HG02571 (cell line): ENCODE data around the gene CPS1.

Experiments used
- ATAC-seq: cut with Tn5 transposase; IDR thresholded peaks from one replicate; pipeline ENCODE4 v1.9.1; 2021; ENCODE audit warnings: mild to moderate bottlenecking, moderate library complexity; ENCODE audit not compliant: unreplicated experiment

The CPS1 gene

GRCh38 chr2:210546424-210547208 is 9.8 kb upstream of the CPS1 start:
- no peak for ATAC-seq

GRCh38 chr2:210548031-210548430 is 8.4 kb upstream of the CPS1 start:
- ATAC-seq, result no peak

DNA sequence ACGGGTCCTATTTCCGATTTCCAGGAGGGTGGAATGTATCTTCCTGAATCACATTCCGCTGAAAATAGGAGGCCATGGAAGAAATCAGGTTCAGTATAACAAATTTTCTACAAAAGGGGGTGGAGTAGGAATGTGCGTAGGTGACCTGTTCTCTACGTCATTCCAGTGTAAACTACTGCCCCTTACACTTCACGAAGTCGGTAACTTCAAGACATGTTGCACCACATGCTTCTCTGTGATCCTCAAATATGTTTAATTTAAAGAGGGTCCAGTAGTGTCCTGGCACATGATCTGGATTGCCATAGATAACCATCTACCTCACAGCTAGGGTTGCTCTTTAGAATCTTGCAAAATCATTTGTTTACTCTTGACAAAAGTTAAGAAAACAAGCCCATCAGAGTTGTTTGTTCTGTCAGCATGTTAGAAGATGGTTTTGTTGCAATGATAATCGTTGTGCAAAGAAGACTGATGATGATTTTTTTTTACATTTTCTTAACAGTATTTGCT is 7.5 kb upstream of the CPS1 start:
- no peak for ATAC-seq

- no peak for ATAC-seq
These were observed 5.4 kb upstream of the CPS1 start for GRCh38 chr2:210551001-210551400.

GRCh38 chr2:210553373-210553772 is 3.0 kb upstream of the CPS1 start:
- ATAC-seq, result no peak

- ATAC-seq, result no peak
These were observed 844 bp upstream of the CPS1 start for GRCh38 chr2:210555555-210555954.

- ATAC-seq, result no peak
These were observed 1.3 kb downstream of the CPS1 start for GRCh38 chr2:210557721-210558120.

DNA sequence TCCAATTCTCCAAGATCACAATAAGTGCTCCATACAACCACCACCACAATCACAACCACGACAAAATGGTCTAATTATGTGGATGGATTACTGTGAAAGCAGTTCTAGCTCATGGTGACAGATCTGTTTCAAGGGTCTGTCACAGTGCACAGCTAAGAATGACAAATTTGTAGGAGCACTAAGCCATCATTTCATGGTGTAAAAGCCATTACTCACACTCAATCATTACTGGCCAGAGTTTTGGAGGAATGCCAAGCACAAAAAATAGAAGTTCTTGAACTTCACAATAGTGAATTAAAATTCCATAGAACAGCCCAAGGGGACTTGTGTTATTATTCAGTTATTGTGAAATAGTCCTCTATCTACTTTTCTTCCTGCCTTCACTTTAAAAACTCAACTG is 2.3 kb downstream of the CPS1 start:
- ATAC-seq, result no peak

DNA sequence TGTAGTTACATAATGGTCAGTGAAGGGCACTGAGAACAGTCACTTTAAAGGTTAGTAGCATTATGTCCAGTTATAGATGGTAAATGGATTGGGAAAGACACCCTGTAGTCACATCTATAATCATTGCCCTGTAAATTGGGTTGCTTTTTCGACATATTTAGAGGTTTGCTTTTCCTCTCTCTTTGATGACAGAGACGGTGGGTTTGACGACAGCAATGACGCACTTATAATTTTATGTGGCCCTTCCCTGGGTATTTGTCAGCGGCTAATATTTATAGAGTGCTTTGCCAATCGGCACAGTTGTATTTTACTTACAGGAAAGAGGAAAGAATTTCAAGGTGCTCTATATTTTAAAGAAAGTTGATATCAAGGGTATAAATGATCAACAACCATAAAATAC is 2.8 kb downstream of the CPS1 start:
- no peak for ATAC-seq

DNA sequence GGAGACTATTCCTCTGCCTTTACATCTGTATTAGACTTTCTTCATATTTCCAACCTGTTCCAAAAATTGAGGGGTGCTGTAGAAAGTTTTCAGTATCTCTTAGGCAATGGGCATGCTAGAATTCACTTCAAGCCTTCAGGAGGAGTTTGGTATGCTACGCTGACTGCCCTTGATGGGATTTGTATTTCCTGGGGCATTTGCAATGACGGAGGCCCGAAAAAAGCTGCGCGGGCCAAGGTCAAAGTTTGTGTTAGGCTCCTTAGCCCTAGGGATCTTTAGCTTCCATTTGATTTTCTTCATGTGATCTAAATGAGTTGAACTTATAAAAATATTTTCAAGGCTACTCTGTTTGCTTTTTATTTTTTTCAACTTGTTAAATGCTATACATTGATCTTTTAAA is 5.1 kb downstream of the CPS1 start:
- no peak for ATAC-seq

- ATAC-seq, result no peak
These were observed 5.7 kb downstream of the CPS1 start for GRCh38 chr2:210562091-210562490.

DNA sequence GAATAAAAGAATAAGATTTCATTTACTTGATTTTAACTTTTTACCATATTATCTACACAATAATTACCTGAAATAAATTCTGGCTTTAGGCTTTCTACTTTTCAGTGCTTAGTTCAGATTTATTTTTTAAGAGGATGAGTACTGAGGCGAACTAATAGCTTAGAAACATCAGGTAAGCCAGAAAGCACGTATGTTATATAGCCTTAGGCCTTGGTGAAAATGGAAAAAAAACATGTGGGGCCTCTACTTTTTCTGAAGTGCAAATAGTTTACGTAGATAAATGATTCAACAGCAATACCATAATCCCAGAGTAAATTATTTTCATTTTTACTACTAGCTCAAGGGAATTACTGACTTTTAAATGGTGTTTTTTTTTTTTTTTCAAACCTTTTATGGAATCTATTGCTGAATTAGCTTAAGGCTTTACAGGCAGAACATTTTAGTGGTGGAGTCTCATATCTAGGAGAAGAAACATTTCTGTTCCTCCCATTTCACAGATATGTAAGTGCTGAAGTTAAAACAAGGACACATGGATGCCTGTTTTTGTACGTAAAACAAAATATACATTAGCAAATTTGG is 6.2 kb downstream of the CPS1 start:
- ATAC-seq, result no peak

DNA sequence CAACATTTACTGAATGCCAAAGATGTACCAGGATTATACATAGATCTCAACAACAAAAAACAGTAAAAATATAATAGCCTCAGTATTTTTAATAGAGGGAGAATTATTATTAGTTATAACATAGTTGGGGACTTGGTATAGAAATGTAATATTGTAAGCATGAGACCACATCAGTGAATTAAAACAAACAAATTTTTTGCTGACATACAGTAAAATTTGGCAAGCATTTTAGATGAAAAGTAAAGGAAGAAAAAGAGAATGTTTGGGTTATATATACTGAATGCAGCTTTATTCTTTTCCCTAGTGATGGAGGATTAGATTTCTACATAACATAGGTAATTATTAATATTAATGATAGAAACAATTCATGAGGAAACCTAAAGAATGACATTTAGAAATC is 10.9 kb downstream of the CPS1 start:
- no peak for ATAC-seq

GRCh38 chr2:210568108-210568507 is 11.7 kb downstream of the CPS1 start:
- ATAC-seq, result no peak

DNA sequence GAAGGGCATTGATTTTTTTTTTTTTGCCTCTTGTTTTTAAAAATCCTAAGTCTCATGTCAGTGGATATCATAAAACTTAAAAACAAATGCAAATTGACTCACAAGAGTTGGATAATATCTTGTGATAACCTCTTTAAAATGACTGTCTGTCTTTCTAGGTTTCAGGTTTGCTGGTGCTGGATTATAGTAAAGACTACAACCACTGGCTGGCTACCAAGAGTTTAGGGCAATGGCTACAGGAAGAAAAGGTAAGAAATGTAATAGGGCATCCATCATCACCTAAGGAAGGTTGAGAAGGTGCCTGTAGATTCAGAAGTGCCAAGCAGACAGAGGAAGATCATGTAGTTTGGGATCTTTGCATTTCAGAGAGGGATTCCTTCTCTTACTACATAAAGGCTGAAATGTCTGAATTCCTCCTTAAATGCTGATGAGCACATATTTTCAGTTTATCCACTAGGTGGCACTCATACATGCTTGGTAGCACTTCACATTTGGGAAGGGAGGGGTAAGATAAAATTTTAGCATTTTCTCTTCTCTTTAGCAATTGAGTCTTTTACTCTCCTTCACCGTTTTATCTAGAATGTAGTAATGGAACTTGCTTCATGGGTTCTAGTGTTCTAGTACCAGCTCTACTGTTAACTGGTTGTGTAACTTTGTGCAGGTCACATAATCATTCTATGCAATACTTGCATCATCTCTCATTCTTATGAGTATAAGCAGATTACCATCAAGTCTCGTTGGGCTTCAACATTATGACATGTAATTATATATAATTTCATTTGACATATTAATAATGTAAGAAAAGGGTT is 21.1 kb downstream of the CPS1 start:
- ATAC-seq, result peak; percentile 87

DNA sequence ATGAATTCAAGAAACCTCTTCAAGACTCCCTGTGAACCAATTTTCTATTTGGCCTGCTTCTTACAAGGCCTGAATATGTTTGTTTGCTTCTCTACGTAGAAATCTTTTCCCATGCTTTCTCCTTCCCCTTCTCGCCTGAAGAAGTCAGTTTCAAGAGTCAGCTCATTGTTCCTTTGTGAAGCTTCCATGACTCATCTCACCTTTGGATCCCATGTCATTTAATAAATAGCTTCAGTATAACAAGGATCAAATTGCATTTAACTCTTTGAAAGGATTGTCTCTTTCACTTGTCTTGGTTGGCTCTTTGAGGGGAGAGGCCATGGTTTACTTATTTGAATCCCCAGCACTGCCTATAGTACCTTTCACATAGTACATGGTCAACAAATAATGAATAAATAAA is 28.4 kb downstream of the CPS1 start:
- ATAC-seq, result no peak

DNA sequence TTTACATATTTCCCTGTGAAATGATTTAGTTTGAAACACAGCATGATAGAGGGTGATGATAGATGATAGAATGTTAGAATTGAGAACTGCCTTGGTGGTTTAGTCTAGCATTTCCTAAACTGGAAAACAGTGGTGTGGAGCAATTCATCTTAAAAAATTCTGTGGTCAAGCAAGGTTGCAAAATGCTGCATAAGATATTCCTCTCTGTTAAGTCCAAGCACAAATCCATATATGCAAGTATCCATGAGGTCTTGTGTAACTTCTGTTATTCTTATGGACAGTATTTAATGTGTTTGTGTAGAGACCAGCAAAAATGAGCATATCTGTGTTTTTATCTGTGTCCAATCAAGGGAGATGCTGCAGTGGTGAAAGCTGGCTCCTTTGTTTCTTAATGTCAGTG is 30.0 kb downstream of the CPS1 start:
- no peak for ATAC-seq

DNA sequence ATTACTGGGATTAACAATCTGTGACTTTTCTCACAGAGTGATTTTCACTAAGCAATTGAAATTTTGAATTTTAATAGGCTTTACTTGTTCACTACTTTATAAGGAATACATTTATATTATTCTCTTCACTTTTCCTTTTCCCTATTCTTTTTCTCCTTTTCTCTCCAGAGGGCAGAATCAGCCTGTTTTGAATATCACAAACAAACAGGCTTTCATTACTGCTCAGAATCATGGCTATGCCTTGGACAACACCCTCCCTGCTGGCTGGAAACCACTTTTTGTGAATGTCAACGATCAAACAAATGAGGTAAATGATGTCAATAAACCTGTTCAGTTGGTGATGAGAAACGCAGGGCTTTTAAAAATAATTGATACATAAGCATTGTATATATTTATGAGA is 35.3 kb downstream of the CPS1 start:
- ATAC-seq, result no peak

DNA sequence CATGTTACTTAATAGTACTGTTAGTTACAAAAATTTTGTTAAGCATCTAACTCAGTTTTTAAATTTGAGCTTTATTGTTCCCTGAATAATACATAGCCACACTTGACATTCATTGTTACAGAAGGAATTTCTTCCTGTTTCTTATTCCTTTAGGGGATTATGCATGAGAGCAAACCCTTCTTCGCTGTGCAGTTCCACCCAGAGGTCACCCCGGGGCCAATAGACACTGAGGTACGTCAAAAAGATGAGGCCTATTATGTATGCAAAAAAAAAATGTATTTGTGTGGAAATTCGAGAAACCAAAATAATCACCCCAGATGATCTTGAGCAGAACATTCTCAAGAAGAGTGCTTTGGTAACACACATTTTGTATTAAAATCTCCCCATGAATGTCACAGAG is 36.3 kb downstream of the CPS1 start:
- ATAC-seq, result no peak

DNA sequence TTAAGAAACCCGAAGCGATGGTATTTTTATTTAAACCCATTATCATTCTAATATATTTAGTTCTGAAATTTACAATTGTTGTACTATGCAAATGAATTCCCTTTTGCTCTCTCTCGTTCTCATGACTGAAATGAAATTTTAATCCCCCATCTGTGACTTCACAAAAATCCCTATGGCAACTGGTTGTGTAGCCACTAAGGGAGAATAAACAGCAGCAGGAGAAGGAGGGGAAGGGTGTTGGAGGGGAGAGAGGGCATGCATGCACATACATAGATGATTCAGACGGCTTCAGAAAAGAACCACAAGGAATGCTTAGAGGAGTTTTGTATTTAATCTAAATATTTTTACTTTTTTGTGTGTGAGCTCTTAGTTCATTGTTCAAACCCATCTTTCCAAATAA is 36.8 kb downstream of the CPS1 start:
- no peak for ATAC-seq

DNA sequence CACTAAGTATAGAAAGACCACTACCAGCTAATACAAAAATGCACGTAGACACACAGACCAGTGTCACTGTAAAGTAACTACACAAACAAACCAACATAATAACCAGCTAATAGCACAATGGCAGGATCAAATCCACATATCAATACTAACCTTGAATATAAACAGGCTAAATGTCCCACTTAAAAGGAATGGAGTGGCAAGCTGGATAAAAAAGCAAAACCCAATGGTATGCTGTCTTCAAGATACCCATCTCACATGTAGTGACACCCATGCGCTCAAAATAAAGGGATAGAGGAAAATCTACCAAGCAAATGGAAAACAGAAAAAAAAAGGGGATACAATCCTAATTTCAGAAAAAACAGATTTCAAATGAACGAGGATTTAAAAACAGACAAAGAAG is 41.8 kb downstream of the CPS1 start:
- ATAC-seq, result no peak

GRCh38 chr2:210599476-210599875 is 43.1 kb downstream of the CPS1 start:
- ATAC-seq, result no peak
